HG03139 (cell line): ENCODE data around the gene PCLO.
"Not testable (repeated sequence)": the region's sequence is repeated elsewhere in the genome, so short reads cannot be mapped to it uniquely, and the experiment has no call there.

Experiments used
- ATAC-seq: cut with Tn5 transposase; IDR thresholded peaks from one replicate; pipeline ENCODE4 v1.9.1; 2021; ENCODE audit not compliant: unreplicated experiment

PCLO gene

DNA sequence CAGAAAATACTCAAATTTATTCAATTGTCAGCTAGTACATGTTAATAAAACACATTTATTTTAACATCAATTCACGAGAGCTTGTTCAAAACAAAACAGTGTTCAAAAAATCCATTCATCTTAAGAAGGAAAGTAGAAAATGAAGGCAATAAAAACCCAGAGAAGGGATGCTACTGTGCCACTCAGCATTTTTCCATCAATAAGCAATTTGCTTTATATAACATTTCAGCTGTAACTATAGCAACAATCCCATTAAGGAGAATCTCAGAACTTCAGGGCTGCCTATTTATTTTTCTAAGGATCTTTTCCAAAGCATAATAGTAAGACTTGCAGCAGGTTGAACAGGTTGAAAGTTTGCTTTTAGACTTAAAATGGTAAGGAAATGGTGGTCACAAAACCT lies 190.5 kb downstream of the PCLO start:
- no peak for ATAC-seq

- ATAC-seq, result no peak
Measured at GRCh38 chr7:82965088-82966036, 197.3 kb downstream of the PCLO start.

GRCh38 chr7:82964150-82964882 lies 198.4 kb downstream of the PCLO start:
- ATAC-seq, result peak; percentile 67

DNA sequence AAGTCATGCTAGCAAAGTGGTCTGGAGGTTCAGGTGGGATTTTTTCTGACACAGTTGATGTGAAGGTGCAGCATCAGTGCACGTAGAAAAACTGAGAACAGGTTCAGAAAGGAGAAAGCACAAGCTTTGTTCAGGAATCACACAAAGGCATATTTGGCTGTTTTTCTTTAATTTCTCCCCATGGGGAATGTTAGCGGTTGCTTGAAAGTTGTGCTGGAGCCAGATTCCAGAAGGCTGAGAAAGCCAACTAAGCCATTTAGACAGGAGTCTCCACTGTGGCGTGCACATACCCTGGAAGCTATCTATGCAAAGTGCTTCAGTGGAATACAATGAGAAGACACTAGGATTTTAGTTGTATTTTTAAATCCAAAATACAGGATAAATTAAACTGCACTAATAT lies 201.4 kb downstream of the PCLO start:
- ATAC-seq, result no peak

DNA sequence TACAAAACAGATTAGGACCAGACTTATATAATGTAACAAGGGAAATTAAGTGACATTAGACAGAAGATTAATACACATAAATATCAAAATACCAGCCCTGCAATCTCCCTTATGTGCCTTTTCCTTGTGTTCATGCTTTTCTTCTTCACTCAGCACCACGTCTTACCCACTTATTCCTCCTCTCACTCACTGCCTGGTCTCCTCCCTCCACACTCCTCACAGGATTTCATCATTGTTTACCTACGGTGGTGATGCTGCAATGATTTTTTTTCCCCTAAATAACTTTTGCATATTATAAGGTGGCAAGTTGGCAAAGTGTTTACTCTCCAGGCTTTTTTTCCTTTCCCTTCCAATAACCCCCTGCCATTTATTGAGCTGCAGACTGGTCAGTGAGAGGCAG lies 203.2 kb downstream of the PCLO start:
- no peak for ATAC-seq

- ATAC-seq, result no peak
Measured at GRCh38 chr7:82957521-82957920, 205.2 kb downstream of the PCLO start.

- no peak for ATAC-seq
Measured at GRCh38 chr7:82953324-82954027, 209.2 kb downstream of the PCLO start.

GRCh38 chr7:82950436-82950835 lies 212.2 kb downstream of the PCLO start:
- no peak for ATAC-seq

DNA sequence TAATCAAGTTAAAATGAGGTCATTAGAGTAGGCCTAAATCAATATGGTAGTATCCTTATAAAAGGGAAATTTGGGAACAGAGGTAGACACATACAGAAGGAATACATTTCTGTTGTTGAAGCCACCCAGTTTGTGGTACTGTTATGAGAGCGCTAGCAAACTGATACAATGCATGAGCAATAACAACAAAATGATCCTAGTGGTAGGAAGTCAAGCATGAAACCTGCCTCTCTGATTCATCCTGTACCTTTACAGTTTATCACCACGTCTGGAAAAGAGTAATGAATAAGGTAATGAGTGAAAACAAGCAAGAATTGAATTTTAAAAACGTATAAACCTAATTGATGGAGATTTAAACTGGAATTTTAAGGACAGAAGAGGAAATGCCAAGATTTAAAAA lies 217.2 kb downstream of the PCLO start:
- ATAC-seq, result no peak

- ATAC-seq, result no peak
Measured at GRCh38 chr7:82945056-82945455, 217.6 kb downstream of the PCLO start.

- ATAC-seq, result no peak
Measured at GRCh38 chr7:82932516-82932915, 230.2 kb downstream of the PCLO start.

GRCh38 chr7:82926477-82926876 lies 236.2 kb downstream of the PCLO start:
- ATAC-seq, result peak; percentile 51

GRCh38 chr7:82925331-82925730 lies 237.4 kb downstream of the PCLO start:
- ATAC-seq, result no peak

- no peak for ATAC-seq
Measured at GRCh38 chr7:82906502-82906901, 256.2 kb downstream of the PCLO start.

DNA sequence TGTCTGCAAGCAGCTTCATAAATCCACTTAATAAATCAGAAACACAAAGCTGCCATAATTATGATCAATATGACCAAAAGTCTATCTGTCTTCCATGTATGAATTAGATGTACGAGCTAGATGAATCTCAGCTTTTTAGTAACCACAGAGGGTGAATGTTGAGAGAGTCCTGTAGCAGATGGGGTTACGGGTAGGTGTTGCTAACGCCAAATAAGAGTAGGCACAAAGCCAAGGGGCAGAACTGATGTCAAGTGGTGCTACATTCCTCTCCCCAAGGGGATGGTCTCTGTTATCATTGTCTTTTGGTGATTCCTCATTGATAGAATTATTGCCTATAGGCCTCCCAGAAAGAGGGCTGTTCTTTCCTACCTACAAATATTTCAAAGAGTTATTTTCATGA lies 257.8 kb downstream of the PCLO start:
- ATAC-seq, result no peak

DNA sequence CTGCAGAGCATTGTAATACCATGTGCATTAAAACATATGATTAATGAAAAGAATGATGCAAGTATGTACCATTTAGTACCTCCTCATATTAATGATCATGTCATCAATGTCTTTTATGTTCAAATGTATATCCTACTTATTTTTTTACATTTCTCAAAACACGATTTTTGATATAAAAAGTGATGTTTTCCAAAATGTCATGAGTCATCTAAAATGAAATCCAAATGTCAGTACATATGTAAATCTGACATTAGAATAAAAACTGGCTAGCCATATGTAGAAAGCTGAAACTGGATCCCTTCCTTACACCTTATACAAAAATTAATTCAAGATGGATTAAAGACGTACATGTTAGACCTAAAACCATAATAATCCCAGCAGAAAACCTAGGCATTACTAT lies 261.6 kb downstream of the PCLO start:
- not testable (repeated sequence) for ATAC-seq

GRCh38 chr7:82897500-82897899 lies 265.2 kb downstream of the PCLO start:
- ATAC-seq, result no peak

DNA sequence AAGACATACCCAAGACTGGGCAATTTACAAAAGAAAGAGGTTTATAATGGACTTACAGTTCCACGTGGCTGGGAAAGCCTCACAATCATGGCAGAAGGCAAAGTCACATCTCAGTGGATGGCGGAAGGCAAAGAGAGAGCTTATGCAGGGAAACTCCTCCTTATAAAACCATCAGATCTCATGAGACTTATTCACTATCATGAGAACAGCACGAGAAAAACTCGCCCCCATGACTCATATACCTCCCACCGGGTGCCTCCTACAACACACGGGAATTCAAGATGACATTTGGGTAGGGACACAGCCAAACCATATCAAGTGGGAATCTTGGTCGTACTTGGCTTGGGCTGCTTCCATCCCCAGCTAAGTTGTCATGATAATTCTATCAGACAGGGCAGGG lies 268.3 kb downstream of the PCLO start:
- ATAC-seq, result not testable (repeated sequence)

DNA sequence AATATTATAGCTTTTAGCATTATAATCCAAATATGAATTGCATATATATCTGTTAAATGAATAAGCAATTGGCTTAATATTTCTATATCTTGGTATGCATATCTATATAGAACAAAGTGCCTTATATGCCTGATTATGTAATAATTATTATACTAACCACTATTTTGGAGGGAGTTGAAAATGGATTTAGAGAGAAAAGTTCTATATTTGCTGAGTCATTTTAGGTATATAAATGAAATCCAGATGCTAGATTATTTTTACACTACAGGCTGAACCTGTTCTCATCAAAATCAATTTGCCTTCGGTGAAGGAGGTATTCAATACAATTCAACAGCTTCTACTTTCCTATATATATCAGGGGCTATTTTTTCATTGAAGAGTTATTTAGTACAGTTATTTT lies 276.4 kb downstream of the PCLO start:
- ATAC-seq, result no peak

- ATAC-seq, result no peak
Measured at GRCh38 chr7:82865856-82866255, 296.8 kb downstream of the PCLO start.

DNA sequence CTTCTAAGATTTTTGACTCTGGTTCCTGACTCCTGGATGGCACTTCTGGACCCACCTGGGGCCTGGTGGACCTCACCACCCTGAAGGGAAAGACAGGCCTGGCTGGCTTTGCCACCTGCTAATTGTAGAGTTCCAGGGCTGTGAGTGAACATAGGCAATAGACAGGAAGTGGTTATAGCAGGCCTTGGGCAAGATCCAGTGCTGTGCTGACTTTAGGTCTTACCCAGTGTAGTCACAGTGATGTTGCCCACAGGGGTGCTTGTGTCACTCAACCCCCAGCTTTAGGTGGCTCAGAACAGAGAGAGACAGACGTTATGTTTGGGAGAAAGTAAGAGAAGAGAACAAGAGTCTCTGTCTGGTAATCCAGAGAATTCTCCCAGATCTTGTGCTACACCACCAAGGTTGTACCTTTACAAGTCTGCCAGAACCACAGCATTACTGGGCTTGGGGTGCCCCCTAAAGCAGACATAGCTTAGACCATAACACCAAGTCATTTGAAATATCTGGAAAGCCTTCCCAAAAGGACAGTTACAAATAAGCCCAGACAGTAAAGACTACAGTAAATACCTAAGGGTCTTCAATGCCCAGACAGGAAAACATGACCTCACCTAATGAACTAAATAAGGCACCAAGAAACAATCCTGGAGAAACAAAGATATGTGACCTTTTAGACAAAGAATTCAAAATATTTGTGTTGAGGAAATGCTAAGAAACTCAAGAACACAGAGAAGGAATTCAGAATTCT lies 303.4 kb downstream of the PCLO start:
- no peak for ATAC-seq
